HG03460 (cell line): ENCODE results near the gene ABHD1.

Source experiments
- ATAC-seq: cut with Tn5 transposase; IDR thresholded peaks from one replicate; pipeline ENCODE4 v1.9.1; 2021; ENCODE audit not compliant: unreplicated experiment

The ABHD1 gene

DNA sequence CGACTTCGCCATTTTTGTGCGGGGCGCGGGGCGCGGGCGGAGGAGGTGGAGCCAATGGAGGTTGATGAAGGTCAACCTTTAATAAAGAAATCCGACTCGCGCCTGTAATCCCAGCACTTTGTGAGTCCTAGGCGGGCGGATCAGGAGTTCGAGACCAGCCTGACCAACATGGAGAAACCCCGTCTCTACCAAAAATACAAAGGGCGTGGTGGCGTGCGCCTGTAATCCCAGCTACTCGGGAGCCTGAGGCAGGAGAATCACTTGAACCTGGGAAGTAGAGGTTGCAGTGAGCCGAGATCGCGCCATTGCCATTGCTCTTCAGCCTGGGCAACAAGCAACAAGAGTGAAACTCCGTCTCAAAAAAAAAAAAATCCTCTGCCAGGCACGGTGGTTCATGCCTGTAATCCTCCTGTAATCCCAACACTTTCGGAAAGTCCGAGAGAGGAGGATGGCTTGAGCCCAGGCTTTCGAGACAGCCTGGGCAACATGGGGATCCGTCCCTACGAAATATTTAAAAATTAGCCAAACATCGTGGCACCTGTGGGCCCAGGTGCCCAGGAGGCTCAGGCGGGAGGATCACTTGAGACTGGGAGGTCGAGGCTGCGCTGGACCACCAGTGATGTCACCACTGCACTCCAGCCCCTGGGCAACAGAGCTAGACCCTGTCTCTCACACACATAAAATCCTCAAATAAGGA lies 11.3 kb downstream of the ABHD1 start:
- ATAC-seq, result no peak

DNA sequence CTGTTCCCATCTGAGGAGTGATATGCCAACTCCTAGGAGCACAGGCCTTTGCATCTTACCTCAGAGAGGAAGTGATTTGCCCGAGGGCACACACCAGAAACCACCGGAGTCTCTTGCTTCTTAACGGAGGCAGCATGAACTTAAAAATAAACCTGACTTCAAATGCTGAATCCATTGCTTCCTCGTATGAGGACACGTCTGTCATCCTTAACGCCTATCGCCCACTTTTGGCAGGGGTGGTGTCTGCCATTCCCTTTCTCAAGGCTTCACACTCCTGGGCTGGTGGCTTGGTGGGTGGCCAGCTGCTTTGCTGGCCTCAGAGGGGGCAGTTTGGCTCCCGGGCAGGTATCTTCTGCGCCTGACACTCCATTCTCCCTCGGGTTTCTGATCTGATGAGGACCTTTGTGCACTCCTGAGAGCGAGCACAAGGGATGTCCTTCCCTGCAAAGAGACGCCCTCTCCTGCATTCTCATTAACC lies 11.9 kb downstream of the ABHD1 start:
- ATAC-seq, result no peak

DNA sequence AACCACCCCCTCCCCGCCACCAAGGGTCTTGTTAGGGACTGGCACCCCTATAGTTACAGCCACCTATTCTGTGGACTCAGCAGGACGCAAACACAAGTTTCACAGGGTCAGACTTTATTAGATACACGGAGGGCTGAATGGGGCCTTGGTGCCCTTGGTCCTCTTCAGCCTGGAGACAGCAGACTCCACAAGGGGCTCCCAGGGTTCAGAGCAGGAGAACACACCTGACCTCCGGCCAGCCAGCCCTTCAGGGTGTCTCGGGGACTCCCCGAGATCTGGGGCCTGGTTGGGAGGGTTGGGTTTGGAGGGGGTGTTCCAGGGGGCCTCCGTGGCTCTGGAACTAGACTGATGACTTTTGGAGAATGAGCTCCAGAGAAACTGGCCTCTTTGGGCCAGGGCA lies 13.1 kb downstream of the ABHD1 start:
- no peak for ATAC-seq

DNA sequence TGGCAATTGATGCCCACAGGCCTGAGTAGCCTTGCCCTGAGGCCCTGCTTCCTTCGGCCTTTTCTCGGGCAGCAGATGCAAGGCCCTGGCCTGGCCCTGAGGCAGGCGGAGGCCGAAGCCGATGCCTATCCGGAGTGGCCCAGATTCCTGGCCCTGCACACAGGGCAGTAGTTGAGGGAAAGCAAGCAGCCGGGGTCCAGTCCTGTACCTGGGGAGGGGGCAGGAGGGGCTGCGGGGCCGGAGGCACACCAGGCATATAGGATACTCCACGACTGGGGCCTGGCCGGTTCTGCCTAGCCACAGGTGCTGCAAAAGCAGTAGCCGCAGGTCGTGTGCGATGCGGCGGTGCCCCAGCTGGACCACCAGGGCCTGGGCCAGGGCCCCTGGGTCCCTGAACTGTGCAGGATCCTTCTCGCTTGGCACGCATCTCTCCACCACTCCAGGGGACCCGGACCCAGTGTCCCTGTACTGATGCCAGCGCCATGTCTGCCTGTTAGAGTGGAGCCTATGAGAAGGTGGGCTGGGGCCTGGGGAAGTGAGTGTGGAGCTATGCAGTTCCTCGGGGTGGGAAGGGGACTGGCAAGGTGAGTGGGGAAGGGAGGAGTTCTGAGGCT lies 13.8 kb downstream of the ABHD1 start:
- no peak for ATAC-seq

DNA sequence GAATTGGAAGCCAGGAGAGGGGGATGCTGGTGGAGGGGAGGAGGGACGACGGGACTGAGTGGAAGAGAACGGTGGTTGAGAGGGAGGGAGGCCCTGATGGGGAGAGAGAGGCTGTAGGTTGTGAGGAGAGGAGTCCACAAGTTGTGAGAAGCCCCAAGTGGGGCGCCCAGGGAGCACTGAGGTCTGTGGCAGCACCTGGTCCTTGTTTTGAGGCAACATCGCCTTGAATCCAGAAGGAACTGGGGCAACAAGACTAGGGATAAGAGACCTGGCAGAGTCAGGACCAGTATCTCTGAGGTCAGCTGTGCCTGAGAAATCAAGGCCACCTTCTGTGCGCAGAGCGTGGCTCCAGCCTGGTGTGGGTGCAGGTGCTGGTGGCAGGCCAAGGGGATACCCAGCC lies 14.5 kb downstream of the ABHD1 start:
- no peak for ATAC-seq

DNA sequence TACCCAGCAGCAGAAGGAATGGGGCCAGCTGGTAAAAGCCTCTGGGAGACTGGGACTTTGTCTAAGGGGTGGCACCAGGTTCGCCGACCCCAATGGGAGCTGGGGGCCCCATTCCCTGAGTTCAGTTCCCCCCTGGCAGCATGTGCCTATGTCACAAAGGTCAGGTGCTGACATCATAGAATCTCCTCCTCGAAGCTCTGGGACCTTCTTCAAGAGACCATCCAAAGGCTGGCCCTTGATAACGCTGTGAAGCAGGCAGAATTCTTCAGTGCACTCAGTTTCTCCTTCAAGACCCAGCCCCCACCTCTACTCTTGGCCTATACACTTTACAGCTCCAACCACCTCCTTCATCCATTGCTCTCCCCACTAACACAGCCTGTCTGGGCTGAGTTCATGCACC lies 15.7 kb downstream of the ABHD1 start, which contains the start of gene PRR30:
Gene PRR30, minus strand, starts transcription at position 101 of the 400 bp plus-strand sequence. CDS start 1,081 bp downstream, outside the sequence.
- ATAC-seq, result no peak

DNA sequence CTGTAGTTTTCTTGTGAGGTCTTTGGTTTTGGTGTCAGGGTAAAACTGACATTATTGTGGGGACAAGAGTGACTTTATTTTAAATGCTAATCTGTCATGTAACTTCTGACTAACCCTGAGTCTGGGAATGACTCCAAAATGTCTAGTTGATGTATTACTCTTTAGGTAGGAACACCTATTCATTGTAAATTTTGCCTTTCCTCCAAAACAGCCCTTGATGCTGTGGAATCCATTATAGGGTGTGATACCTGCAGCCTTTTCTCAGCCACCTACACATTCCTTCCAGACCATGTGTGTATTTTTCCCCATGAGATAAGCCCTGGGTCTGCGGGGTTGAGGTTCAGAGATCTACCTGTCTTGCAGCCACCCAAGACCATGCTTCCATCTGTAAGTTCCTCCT lies 19.7 kb downstream of the ABHD1 start:
- ATAC-seq, result no peak

DNA sequence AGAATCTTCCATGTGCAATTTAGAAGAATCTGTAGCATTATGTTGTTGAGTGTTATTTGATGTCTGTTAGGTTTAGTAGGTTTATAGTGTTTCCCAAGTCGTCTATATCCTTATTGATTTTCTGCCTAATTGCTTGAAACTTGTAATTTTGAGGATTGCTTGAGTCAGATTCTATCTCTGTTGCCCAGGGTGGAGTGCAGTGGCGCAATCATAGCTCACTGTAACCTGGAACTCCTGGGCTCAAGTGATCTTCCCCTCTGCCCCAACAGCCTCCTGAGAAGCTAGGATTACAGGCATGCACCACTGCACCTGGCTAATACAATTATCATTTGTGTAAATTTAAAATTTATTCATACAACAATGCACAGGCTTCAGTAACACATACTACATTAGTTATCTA lies 22.1 kb downstream of the ABHD1 start:
- no peak for ATAC-seq

DNA sequence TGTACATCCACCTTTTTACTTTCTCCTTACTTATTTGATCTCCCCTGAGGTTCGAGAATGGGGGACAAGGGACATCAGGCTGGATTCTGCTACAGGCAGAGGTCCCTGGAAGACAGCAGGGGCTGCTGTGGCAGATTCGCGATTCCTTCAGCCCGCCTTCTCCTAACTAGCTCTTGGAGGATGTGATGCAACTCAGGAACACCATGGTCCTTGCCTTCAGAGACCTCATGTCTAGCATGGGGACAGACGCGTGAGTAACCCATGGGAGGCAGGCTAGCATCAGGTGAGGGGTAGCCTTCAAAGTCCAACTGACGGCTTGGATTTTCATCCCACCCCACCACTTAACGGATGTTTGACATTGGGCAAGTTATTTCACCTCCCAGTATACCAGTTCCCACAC lies 24.3 kb downstream of the ABHD1 start:
- ATAC-seq, result no peak

DNA sequence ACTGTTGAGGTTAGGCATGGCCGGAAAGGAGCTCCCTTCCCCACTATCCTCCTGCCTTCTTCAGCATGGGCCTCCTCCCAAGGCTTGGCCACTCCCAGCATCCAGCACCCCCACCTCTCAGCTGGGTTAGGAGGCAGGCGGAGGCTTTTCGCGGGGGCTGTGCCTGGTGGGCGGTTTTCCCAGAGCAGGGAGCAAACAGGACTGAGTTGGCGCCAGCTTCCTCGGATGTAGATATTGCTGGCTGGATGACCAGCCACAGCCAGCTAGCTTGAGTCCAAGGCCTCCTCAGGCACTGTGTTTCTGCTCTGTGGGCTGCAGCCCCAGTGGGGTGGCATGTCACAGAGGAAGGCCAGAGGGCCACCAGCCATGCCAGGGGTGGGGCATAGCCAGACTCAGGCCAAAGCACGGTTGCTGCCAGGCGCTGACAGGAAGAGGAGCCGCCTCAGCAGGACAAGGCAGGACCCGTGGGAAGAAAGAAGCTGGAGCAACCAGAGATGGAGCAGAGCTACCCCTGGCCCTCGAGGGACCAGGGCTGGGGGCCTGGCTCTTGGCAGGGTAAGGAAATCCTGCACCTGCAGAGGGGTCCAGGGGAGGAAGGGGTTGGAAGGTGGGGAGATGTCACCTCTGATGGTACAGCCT lies 25.3 kb downstream of the ABHD1 start, which contains the start of gene TCF23:
Gene TCF23, plus strand, starts transcription at position 204 of the 639 bp plus-strand sequence. Its CDS starts 130 bp downstream, at position 334.
- ATAC-seq, result no peak

DNA sequence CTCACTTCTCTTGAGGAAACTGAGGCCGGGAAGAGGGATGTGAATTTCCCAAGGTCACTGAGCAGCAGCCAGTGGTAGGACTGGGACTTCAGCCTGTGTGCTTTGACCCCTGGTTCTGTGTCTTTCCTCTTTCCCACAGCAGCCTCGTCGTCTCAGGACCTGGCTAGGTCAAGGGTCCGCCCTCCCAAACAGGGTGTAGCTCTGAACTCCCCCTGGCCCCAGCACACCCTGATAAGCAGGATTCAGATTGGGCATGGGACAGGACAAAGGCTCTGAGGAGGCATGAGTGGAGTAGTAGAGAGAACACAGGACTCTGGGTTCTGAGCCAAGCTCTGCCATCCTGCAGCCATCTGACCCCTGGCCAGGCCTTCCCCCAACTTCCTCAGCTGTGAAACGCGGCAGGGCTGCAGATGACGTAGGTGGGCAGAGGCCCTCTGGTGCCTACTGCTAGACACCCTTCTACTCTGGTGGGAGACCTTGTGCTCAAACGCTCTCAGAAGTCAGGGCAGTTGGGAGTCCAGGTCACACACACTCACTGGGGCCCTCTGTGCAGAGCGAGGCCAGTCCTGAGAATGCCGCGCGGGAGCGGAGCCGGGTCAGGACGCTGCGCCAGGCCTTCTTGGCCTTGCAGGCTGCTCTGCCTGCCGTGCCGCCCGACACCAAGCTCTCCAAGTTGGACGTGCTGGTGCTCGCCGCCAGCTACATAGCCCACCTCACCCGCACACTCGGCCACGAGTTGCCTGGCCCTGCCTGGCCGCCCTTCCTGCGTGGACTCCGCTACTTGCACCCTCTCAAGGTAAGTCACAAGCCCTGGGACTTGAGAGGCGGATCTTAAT lies 26.2 kb downstream of the ABHD1 start:
- ATAC-seq, result no peak

DNA sequence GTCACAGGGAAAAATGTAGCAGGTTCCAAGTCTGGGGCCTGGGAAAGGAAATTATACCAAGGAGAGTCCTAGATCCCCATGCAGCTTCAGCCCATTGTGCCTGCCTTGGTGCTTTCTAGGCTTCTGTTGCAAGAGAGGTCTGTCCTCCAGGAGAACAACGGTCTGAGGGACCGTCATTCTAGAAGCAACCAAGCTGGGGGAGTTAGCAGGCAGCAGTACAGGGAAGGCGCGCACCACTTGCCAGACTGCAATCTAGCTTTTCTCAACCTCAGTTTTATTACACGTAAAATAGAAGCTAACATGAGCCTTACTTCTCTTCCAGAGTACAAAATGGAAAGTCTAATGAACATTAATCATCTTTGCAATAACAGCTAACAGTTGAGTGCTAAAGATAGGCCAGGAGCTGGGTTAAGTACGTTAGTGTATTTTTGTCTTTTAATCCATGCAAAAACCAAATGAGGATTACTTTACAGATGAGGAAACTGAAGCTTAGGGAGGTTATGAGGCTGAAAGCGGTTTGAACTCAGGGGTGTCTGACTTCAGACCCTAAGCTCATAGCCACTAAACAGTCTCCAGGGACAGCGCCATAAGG lies 27.1 kb downstream of the ABHD1 start:
- no peak for ATAC-seq

DNA sequence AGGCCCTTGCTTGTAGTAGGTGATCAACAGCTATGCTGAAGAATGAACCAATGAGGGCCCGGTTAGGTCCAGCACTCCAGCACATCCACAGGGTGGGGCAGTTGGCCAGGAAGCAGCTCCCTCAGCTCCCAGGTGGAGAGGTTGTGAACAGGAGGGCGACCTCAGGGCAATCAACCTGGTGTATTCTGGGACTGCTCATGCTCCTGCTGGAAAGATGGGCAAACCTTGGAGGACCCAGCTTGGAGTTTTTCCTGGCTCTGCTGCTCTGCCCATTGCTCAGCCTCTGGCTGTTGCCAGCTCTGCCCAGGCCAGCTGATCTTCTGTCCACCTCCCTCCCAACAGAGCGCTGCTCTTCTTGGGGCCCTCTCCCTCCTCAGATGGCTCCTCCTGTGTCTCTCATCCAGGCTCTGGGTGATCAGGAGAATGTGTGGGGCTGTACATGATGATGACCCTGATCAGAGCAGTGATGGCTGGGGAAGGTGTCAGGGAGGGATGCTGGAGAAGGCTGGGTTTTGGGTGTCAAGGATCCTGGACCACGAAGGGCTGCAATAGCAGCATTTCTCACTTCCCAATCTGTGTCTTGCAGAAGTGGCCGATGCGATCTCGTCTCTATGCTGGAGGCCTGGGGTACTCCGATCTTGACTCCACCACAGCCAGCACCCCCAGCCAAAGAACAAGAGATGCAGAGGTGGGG lies 28.6 kb downstream of the ABHD1 start:
- ATAC-seq, result no peak

DNA sequence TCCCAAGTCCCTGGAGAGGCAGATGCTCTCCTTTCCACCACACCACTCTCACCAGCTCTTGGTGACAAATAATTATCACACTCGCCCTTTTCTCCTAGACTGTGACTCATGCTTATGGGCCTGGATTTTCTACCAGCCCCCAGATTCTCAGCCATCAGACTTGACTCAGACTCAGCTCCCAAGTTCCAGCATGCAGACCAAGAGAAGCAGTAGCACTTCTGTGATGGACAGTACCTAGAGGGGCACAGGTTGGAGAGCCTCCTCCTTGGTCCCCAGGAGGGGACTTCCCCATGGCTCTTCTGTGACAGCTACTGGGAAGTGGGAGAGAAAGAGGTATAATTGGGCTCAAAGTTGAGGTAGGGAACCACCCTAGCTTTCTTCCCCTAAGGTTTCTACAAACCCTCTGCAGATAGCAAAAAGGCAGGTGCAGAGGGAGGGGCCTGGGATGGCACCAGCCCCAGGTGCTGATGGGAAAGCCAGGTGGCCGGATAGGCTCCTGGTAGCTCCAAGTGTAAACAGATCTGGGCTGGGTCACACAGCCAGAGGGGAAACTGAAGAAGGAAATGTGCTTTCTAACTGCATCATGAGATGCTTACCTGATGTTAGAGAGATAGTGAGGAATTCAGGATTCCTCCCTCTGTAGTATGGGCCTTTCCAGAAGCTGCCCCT lies 29.3 kb downstream of the ABHD1 start:
- ATAC-seq, result no peak

DNA sequence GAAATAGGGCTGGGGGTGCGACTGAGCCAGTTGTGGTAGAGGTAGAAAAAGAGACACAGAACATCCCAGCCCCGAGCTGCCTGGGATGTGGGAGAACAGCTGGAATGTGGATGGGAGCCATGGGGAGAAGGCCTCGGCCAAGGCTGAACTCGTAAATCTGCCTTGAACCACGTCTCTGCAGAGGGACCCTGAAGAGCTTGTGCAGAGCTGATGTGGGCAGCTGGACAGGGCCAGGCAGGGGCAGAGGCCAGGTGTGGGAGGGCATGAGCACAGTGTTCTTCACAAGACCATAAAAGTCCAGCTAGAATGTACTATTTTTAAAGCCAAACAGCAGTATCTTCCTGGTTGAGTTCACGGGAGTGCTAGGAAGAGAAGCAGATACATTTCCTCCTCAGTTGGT lies 30.9 kb downstream of the ABHD1 start:
- ATAC-seq, result no peak

DNA sequence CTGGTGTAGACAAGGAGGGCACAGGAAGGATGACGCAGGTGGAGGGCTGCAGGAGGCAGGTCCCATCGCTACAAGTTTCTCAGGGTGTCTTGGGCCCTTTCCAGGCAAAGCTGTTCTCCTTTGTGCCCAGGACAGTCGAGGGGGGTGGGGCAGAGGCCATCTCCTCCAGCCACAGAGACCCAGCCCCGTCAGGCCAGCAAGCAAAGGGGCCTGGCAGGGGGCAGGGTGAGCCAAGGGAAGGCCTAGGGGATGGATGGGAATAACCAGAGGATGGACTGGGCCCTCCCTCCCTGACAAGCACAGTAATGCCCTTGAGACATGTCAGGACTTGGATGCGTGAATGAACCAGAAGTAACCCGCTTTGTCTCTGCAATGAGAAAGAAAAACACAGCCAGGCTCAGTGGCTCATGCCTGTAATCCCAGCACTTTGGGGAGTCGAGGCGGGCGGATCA lies 31.5 kb downstream of the ABHD1 start:
- ATAC-seq, result no peak

DNA sequence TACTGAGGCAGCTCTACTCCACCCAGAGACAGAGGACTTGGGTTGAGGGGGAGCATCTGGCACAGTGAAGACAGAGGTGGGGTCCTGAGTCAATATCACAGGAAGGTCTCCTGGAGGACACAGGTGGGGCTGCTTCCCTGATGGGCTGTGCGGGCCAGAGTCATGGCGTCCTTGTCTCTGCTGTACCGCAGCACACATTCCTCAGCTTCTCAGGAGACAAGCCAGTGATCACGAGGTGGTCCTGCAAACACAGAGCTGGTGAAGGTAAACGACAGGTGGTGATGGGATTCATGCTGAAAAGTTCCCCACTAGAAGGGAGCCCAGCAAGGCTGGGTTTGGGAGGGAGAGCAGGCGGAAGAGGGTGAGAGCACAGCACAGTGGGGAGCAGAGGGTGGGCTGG lies 34.9 kb downstream of the ABHD1 start:
- no peak for ATAC-seq

DNA sequence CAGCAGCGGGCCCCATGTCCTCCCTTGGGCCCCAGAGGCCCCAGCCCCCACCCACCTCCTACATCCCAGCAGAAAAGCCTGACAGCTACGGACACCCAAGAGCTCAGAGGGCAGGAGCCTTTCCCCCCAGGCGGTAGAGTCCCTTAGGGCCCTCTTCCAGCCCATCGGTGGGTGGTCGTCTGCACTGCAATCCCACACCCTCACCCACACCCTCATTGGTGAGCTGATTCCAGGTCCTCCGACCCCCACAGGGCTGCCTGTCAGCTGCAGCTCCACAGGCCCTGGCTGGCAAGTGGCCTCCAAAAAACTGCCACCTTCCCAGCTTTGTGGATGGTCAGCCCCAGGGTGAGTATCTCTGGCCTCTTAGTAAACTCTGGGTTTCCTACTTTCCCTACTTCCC lies 35.7 kb downstream of the ABHD1 start:
- ATAC-seq, result no peak

DNA sequence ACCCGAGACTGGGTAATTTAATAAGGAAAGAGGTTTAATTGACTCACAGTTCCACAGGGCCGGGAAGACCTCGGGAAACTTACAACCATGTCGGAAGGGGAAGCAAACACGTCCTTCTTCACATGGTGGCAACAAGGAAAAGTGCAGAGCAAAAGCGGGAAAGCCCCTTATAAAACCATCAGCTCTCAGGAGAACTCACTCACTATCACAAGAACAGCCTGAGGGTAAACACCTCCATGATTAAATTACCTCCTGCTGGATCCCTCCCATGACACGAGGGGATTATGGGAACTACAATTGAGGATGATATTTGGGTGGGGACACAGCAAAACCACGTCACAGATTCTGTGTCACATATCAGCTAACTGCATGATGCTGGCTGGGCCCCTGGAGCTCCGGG lies 36.6 kb downstream of the ABHD1 start:
- ATAC-seq, result no peak
